GM18868 (cell line): Measurements from ENCODE around the gene TIFAB.

Source experiments
- ATAC-seq: cut with Tn5 transposase; IDR thresholded peaks from one replicate; pipeline ENCODE4 v1.9.1; 2021; ENCODE audit warnings: mild to moderate bottlenecking, moderate library complexity; ENCODE audit not compliant: unreplicated experiment

Gene TIFAB

GRCh38 chr5:135482381-135482933, 30.3 kb upstream of the TIFAB start:
- ATAC-seq: no peak

DNA sequence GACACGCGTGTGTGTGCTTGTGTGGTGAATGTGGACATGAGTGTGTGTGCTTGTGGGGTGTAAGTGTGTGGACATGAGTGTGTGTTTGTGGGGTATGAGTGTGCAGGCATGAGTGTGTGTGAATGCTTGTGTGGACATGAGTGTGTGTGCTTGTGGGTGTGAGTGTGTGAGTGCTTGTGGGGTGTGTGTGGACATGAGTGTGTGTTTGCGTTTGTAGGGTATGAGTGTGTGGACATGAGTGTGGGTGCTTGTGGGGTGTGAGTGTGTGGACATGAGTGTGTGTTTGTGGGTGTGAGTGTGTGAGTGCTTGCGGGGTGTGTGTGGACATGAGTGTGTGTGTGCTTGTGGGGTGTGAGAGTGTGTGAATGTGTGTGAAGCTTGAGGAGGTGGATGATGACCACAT, 29.8 kb upstream of the TIFAB start:
- ATAC-seq: no peak

- no peak for ATAC-seq
These were observed 29.2 kb upstream of the TIFAB start for GRCh38 chr5:135481387-135481786.

DNA sequence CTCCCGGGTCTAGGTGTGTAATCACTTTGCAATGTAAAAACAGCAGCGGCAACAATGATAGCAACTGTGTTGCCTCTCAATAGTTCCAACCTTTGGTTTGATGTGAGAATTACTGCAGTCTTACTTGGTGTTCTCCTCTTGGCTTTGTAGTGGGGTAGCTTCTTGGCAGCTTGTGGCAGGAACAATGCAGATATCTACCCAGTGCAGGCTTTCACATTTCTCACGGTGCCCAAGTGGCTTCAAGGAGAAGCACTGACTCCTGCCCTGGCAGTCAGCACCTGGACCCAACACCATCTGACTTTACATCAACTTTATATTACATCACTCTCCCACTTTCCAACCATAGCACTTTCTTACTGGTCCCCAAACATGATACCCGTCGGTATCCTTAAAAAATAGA, 28.4 kb upstream of the TIFAB start:
- no peak for ATAC-seq

DNA sequence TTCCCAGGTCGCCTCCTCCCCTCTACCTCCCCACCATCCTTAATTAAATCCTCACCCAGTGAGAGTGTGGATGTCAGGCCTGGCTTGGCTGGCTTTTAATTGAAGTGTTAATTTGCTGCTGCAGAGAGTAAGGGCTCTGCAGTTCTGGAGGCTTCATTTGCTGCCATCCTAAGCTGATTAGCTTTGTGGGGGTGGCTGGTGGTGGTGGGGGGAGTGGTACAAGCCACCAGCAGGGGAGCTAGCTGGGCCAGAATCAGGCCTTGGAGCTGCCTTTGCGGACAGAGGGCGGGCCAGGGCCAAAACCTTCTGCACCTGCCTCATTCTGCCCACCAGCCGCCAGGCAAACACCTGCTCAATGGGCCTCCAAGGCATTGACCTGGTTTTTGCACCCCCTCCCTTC, 26.8 kb upstream of the TIFAB start:
- ATAC-seq: no peak

- ATAC-seq: no peak
These were observed 25.5 kb upstream of the TIFAB start for GRCh38 chr5:135477613-135478066.

DNA sequence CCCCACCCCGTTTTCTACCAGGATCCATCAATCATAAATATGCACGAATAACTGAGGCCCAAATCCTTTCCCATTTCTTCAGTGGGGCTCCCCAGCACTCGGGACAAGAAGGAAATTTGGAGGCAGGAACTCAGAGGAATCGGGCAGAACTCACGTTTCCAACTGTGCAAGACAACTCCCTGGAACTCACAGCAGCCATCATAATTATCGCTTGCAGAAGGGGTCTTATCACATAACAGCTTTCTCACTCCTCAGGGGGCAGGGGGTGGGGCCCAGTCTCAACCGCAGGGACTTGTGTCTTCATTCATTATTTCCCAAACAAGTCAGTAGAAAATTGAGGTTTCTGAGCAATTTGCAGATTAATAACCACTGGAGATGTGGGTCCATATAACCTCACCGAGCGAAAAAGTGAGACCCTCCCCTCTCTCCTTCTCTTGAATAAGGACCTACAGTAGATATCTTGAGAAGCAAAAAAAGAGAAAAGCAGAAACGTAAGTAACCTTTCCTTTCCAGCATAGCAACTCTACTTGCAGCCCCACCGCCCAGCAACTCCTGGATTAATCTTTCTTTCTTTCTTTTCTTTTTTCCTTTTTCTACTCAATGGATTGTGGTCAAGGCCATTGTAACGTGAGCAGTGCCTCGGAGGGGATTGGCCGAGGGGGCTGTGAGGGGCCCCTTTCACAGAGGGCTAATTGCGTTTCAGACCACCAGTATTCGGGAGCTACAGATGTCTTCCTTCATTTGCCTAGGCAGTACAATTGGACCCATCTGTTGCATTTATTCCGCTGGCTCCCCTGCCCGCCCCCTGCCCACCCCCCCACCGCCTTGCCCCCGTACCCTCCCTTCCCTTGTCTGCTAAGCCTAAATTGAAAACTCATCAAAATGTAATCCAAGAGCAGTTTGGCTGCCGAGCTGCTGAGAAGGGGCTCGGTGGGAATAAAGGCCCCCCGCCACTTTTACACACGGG, 24.7 kb upstream of the TIFAB start:
- no peak for ATAC-seq

DNA sequence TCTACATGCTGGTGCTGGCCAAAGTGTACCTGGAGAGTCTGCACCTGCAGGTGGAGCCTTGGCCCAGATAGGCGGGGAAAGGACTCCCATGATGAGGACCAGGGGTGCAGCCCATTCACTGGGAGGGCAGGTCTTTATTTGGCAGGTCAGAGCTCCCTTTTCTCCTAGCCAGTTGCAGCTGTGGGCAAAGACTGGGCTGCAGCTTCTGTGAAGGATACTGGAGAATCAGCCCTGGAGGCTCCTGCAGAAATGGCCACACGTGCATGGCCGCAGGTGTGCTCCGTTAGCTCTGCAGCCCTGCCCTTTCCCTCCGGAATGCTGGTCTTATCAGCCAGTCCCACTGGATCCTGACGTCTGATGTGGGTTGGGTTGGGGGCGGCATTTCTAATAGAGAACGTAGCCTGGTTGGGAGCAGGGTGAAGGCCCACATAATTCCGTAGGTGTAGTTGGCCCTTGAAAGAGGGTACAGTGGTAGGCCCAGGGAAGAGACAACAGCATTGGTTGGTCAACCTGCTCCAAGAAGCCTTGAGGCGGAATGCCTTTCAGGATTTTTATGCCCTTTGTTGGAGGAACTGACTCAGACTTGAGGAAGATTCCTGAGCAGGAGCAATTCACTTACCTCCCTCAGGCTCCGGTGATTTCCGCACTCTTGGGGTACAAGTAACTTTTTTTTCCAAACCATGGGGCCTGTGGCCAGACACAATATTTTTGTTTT, 22.0 kb upstream of the TIFAB start:
- no peak for ATAC-seq

- ATAC-seq: no peak
These were observed 20.0 kb upstream of the TIFAB start for GRCh38 chr5:135472141-135472540.

DNA sequence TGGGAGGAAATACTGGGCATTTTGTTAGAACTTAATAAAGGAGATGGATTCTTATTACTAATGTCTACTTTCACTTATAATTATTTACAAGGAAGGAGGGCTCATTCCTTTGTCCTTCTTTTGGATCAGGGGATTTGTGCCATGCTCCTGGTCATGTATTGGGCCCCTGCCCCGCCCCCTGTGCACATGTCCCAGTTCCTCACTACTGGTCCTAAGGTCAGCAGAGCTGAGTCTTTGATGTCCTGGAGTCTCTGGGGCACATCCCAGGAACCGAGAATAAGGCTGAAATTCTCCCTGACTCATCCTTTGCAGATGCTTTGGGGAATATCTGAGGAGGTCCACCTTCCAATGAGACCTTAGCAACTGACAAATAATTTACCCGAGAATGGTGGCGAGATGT, 19.6 kb upstream of the TIFAB start:
- no peak for ATAC-seq

- ATAC-seq: no peak
These were observed 17.8 kb upstream of the TIFAB start for GRCh38 chr5:135469911-135470310.

GRCh38 chr5:135468541-135468940, 16.4 kb upstream of the TIFAB start:
- ATAC-seq: no peak

DNA sequence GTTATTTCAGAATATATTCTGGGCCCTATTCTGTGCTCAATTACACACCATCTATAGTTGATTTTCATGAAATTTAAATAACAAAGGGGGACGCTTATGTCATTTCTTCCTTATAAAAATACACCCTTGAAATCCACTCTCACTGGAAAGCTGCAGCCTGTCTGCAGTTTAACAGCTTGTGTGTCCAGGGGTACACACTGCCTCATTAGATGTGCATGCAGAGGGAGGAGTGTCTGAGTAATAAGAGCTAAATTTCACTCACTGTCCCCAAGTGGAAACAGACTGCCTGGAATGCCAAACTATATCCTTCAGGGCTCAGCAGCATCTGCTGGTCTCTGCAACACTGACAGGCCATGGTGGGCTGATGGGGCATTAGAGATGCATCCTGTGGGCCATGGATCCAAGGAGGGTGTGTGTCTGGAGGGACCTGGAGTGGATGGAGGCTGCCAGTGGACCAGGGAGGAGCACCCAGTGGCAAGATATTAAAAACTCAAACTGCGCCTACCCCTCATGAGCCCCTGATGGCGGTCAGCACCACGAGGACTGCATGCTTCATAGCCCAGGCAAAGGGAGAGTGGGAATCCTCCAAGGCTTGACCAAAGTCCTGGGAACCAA, 15.8 kb upstream of the TIFAB start:
- no peak for ATAC-seq

- ATAC-seq: no peak
These were observed 15.0 kb upstream of the TIFAB start for GRCh38 chr5:135467051-135467625.

GRCh38 chr5:135466178-135467050, 14.3 kb upstream of the TIFAB start:
- ATAC-seq: peak; percentile 65

DNA sequence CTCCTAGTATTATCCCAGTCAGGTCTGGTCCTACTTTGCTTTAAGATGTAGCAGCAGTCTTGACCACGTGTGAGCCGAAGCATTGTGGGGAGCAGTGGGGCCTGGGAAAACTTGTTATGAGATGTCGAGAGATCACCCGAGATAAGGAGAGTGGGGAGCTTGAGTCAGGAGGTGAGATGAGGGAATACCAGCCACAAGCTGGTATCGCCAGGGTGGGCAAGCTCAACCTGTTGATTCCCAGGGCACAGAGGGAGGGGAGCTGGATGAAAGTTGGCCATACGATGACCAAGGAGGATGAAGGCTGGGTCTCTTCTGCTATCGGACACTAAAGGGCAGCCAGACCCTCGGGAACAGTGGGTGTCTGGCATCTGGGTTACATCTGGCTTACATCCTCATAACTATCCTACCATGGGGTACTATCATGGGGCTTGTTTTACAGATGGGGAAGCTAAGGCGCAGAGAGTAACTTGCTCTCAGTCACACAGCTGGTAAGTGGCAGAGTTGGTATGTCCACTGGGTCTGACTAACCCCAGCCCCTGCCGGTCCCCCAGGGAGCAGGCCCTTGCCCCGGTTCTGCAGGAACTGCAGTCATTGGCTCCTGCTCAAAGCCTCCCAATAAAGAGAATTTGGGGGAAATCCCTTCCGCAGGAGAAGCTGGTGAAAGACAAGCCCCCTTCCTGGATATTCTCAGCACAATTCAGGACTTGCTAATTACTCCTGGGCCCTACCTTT, 13.4 kb upstream of the TIFAB start:
- no peak for ATAC-seq

DNA sequence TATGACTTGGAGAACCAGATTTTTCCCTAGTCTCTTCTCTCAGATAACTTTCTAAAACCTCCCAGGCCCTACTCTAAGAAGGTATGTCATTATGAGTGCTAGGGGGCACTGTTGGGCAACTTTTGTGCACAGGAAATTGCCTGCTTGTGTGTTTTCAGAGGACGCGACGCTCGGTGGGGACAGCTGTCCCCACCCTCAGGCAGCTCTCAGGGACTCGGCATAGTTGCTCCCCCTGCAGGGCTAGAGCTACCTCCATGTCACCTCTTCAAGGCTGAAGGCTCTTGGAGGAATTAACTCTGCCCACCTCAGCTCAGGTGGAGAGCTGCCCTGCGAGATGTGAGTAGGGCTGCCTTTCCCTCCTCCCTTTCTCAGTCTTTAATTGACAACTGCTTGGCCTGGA, 10.2 kb upstream of the TIFAB start:
- ATAC-seq: peak; percentile 75

DNA sequence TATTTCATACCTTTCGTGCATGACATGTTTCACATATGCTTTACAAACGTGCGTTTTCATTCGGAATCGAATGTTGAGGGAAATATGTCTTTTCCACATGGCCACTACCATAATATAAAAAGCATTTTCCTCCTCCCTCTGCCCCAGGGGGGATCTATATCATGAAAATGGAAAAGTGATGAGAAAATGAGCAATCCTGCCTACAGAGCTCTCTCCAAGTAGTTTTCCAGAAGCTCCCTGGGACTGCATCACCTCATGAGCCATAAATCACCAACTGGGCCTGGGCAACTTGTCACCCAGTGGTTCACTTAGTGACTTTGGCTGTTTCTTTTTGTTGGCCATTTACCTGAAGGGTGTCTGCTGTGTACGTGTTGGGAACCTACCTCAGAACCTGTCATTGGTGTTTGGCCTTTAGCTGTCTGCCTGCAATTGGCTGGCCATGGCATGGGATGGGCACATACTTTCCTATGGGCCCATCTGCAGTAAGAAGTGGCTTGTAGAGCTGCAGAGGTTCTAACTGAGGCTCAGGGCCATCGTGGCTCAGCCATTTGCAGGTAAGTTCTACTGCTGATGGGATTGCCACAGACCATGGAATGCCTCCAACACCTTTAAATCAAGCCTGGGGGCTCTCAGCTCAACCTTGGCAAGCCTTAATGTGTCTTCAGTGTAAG, 9.5 kb upstream of the TIFAB start:
- no peak for ATAC-seq
